GM20000 (cell line): ENCODE measurements around the gene IFITM5.
"Not testable (repeated sequence)": the region's sequence is repeated elsewhere in the genome, so short reads cannot be mapped to it uniquely, and the experiment has no call there.

Experiments
- DNase-seq: peaks from one replicate; pipeline ENCODE4 v3.0.0; 2012; ENCODE audit warnings: low spot score
- TF ChIP-seq, protein P1 (sequence below): IDR thresholded peaks from 2 replicates; pipeline ENCODE4 v1.5.1; 2012; ENCODE audit warnings: mild to moderate bottlenecking, control low read depth; ENCODE audit errors: extremely low read depth, missing control alignments

The IFITM5 gene

DNA sequence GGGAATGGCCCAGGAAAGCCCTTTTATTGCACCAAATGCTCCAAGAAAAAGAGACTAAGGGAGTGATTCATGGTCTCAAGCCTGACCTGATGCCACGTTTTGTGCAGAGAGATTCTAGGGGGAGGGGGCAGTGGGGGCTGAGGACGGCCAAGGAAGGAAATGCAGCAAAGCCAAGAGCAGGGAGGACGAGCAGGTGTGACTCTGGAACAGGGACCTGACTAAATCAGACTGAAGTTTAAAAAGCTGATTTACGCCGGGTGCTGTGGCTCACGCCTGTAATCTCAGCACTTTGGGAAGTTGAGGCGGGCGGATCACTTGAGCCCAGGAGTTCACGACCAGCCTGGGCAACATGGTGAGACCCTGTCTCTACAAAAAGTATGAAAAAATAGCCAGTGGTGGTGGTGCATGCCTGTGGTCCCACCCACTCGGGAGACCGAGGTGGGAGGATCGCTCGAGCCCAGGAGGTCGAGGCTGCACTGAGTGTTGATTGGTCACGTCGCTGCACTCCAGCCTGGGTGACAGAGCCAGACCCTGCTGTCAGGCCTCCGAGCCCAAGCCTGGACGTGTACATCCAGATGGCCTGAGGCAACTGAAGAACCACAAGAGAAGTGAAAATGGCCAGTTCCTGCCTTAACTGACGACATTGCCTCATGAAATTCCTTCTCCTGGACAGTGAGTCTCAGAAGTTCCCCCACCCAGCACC, 32.2 kb upstream of the IFITM5 start:
- no peak for DNase-seq
- TF ChIP-seq, protein P1, sequence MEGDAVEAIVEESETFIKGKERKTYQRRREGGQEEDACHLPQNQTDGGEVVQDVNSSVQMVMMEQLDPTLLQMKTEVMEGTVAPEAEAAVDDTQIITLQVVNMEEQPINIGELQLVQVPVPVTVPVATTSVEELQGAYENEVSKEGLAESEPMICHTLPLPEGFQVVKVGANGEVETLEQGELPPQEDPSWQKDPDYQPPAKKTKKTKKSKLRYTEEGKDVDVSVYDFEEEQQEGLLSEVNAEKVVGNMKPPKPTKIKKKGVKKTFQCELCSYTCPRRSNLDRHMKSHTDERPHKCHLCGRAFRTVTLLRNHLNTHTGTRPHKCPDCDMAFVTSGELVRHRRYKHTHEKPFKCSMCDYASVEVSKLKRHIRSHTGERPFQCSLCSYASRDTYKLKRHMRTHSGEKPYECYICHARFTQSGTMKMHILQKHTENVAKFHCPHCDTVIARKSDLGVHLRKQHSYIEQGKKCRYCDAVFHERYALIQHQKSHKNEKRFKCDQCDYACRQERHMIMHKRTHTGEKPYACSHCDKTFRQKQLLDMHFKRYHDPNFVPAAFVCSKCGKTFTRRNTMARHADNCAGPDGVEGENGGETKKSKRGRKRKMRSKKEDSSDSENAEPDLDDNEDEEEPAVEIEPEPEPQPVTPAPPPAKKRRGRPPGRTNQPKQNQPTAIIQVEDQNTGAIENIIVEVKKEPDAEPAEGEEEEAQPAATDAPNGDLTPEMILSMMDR = no peak

DNA sequence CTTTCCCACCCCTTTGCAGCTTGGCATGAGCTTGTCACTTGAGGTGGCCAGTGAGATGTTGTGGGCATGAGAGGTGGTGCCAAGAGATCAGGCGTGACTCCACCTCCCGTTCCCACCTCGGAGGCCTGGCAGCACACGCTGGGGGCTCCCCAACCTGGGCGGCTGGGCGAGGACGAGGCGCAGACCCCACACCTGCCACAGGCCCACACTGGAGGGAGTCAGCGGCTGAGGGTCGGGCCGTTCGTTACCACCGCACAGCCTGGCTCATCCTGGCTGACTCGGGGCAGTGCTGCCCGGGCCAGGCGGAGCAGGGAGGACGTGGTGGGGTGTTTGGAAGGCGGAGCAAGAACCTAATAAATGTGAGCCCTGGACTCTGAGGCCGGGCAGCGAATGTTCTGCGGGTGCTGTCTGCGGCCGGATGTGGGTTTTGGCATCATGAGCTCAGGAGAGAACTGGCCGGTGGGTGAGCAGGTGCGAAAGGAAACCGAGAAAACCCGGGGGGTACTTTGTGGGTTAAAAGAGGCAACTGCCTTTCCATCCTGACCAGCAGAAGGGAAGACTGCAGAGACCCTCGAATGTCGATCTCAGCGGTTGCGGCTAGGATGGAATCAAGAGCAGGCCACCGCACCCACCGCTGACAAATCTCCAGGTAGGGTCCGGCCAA, 31.5 kb upstream of the IFITM5 start:
- DNase-seq = no peak
- TF ChIP-seq, protein P1 = no peak

DNA sequence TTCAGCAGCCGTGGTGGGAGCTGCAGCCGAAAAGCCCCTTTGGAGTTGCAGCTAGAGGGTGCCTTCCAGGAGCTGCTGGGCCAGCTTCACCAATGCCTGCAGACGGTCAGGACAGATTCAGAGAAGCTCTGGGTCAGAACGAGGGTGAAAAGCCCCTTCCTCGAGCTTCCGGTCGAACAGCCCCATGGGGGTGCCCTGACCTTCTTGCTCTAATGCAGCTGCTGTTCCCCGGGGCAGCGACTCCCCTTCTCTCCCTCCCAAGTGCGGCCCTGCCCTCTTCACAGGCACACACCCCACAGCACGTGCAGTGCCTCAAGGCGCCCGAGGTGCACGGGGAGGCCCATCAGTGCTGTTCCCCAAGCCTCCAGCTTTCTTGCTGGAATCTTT, 31.0 kb upstream of the IFITM5 start:
- no peak for DNase-seq
- TF ChIP-seq, protein P1 = no peak

DNA sequence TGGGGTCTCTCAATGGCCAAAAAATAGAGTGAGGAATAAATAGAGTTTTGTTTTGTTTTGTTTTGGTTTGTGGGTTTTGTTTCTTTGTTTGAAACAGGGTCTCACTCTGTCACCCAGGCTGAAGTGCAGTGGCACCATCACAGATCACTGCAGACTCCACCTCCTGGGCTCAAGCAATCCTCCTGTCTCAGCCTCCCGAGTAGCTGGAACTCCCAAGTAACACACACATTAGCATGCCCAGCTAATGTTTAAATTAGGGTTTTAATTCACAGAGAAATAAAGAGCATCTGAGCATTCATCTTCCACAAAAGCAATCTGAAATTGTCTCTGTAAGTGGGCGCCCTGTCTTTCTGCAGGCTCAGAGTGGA, 30.5 kb upstream of the IFITM5 start:
- DNase-seq = no peak
- TF ChIP-seq, protein P1 = no peak

DNA sequence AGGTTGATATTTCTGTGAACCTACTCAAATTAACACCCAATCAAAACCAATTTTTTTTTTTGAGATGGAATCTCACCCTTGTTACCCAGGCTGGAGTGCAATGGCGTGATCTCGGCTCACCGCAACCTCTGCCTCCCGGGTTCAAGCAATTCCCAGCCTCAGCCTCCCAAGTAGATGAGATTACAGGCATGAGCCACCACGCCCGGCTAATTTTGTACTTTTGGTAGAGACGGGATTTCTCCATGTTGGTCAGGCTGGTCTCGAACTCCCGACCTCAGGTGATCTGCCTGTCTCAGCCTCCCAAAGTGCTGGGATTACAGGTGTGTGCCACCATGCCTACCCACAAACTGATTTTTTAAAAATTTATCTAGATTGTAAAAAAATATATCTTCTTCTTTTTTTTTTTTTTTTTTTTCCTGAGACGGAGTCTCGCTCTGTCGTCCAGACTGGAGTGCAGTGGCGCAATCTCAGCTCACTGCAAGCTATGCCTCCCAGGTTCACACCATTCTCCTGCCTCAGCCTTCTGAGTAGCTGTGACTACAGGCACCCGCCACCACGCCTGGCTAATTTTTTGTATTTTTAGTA, 29.3 kb upstream of the IFITM5 start:
- not testable (repeated sequence) for DNase-seq

DNA sequence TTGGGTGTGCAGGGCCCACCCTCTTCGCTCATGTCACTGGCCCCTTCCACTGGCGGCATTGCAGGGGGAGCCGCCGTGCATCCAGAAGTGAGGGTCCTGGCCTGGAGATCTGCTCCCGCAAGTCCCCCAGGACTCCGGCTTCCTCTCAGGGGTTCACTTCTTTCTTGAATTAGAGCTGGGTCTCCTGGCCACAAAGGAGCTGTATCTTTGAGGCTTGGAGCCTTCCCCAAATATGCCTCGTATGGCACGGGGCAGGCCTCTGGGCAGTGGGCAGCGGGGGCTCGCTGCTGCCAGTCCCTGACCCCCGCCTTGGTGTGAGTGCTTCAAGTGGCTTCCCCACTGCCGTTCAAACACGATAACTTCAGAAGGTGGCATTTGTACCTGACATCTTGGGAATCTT, 28.7 kb upstream of the IFITM5 start:
- TF ChIP-seq, protein P1 = no peak
- no peak for DNase-seq

DNA sequence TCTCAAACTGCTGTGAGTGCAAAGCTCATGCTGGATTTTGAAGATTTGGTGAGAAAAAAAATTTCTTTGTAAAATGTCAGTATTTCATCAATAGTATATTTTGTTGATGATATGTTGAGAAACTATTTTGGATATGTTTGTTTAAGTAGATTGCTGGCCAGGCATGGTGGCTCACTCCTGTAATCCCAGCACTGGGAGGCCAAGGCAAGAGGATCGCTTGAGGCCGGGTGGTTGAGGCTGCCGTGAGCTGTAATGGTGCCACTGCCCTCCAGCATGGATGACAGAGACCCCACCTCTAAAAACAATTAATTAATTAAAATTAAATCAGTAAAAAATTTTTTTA, 28.2 kb upstream of the IFITM5 start:
- no peak for DNase-seq

More for the DNA sequence above, 28.2 kb upstream of the IFITM5 start:
- TF ChIP-seq, protein P1 = no peak
